ENCODE measurements around the gene PAPSS1. TPM values are rescaled to one million over a fixed set of nuclear protein-coding genes. Genes with fewer than 3 reads are reported as not detected.
"Not testable (repeated sequence)": the region's sequence is repeated elsewhere in the genome, so short reads cannot be mapped to it uniquely, and the experiment has no call there.

The PAPSS1 gene
- total RNA-seq, 4 donors from 2014 or later, result 22.7 to 35.3 (median 29.6) TPM

GRCh38 chr4:107708225-107708624 lies 11.8 kb downstream of the PAPSS1 start:
- TF ChIP-seq POLR2A (IDR thresholded peaks at IDR 0.05), result no peak
- TF ChIP-seq, protein P1, sequence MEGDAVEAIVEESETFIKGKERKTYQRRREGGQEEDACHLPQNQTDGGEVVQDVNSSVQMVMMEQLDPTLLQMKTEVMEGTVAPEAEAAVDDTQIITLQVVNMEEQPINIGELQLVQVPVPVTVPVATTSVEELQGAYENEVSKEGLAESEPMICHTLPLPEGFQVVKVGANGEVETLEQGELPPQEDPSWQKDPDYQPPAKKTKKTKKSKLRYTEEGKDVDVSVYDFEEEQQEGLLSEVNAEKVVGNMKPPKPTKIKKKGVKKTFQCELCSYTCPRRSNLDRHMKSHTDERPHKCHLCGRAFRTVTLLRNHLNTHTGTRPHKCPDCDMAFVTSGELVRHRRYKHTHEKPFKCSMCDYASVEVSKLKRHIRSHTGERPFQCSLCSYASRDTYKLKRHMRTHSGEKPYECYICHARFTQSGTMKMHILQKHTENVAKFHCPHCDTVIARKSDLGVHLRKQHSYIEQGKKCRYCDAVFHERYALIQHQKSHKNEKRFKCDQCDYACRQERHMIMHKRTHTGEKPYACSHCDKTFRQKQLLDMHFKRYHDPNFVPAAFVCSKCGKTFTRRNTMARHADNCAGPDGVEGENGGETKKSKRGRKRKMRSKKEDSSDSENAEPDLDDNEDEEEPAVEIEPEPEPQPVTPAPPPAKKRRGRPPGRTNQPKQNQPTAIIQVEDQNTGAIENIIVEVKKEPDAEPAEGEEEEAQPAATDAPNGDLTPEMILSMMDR (IDR thresholded peaks at IDR 0.05), result no peak
- H3K4me1 ChIP-seq, result no peaks in the 10 kb centered on the region
- H3K27ac ChIP-seq, result no peak overlapping the region
- H3K9me3 ChIP-seq, result no peaks in the 10 kb centered on the region
- H3K27me3 ChIP-seq, result no peaks in the 10 kb centered on the region
- intact Hi-C loops (cut with DNase I), result no loop called here
- no peak overlapping the region for H3K4me3 ChIP-seq (replicated peaks in 1 of 3)
- H3K36me3 ChIP-seq, result no peaks in the 10 kb centered on the region
- no peak for DNase-seq

- Histone ChIP-seq H3K9me3 (no peaks in the 10 kb centered on the region), H3K4me1 (no peaks in the 10 kb centered on the region), H3K27me3 (no peaks in the 10 kb centered on the region), H3K27ac (no peak overlapping the region), H3K36me3 (no peaks in the 10 kb centered on the region), H3K4me3 (replicated peaks in 1 of 3) (no peak overlapping the region)
- TF ChIP-seq, protein P1 (IDR thresholded peaks at IDR 0.05), result no peak
- intact Hi-C loops (cut with DNase I), result no loop called here
- DNase-seq, result no peak
- WGBS, 2 donors, result 100% methylated on average over 1 of the region's 1 CpG
These were observed 14.1 kb downstream of the PAPSS1 start for GRCh38 chr4:107705742-107706556.

GRCh38 chr4:107701565-107701964 lies 18.5 kb downstream of the PAPSS1 start:
- H3K4me3 ChIP-seq (replicated peaks in 1 of 3), result no peak overlapping the region
- no peaks in the 10 kb centered on the region for H3K9me3 ChIP-seq
- DNase-seq, result no peak
- no peaks in the 10 kb centered on the region for H3K36me3 ChIP-seq
- no peak overlapping the region for H3K27ac ChIP-seq
- 68 to 73% methylated on average over 1 of the region's 1 CpG for WGBS, 2 donors
- intact Hi-C loops (cut with DNase I), result no loop called here
- no peaks in the 10 kb centered on the region for H3K4me1 ChIP-seq
- H3K27me3 ChIP-seq, result no peaks in the 10 kb centered on the region
- TF ChIP-seq POLR2A (IDR thresholded peaks at IDR 0.05), result no peak
- TF ChIP-seq, protein P1 (IDR thresholded peaks at IDR 0.05), result no peak

DNA sequence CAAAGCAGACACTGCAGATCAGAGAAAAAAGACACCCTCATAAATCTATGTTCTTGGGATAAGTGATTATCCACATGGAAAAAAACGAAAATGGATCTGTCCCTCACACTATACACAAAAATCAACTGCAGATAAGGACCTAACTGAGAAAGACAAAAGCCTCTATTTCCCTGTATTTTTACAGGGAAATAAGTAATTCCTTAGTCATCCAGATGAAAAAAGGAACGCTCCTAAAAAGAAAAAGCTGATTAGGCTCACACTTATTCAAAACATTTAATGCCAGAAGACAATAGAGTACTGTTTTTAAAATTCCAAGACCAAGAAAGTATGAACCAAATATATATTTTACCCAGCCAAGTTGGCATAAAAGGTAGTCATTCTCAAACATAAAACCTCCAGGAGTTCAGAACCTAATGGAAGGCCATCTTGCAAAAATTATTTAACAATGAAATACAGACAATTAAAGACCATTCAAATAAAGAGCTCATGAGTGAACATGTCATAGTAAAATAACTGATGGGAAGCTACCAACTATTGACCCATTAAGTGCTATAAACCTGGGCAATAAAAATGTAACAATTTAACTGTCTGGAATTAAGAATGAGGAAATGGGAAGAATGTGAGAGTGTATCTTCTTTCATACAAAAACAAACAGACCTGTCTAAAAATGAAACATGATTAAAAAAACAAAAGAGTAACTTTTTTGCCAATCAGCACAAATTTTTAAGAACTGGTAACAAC lies 20.4 kb downstream of the PAPSS1 start:
- Histone ChIP-seq H3K27me3 (no peaks in the 10 kb centered on the region), H3K4me3 (replicated peaks in 1 of 3) (no peak overlapping the region), H3K27ac (no peak overlapping the region), H3K4me1 (no peaks in the 10 kb centered on the region), H3K9me3 (no peaks in the 10 kb centered on the region), H3K36me3 (no peaks in the 10 kb centered on the region)
- intact Hi-C loops (cut with DNase I), result no loop called here
- WGBS, 2 donors, result 84 to 90% methylated on average over 2 of the region's 2 CpGs
- TF ChIP-seq POLR2A (IDR thresholded peaks at IDR 0.05), result no peak
- TF ChIP-seq, protein P1 (IDR thresholded peaks at IDR 0.05), result no peak
- DNase-seq, result no peak

DNA sequence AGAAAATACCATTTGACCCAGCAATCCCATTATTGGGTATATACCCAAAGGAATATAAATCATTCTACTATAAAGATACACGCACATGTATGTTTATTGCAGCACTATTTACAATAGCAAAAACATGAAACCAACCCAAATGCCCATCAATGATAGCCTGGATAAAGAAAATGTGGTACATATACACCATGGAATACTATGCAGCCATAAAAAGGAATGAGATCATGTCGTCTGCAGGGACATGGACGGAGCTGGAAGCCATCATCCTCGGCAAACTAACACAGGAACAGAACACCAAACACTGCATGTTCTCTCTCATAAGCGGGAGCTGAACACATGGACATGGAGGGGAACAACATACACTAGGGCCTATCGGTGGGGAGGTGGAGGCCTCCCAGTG lies 23.8 kb downstream of the PAPSS1 start:
- H3K36me3 ChIP-seq; H3K9me3 ChIP-seq; H3K27ac ChIP-seq; H3K4me1 ChIP-seq; H3K4me3 ChIP-seq (replicated peaks in 1 of 3); intact Hi-C loops (cut with DNase I); DNase-seq; H3K27me3 ChIP-seq: not testable (repeated sequence)
- WGBS, 2 donors, result 95 to 99% methylated on average over 6 of the region's 6 CpGs

Measured in thyroid gland (tissue), 4 donors.